DMS153 (cell line): Measurements from ENCODE around the gene GBP1.
A peak's percentile ranks its signal among the peaks of the same experiment; 100 is the strongest.
"Not testable (repeated sequence)": the region's sequence is repeated elsewhere in the genome, so short reads cannot be mapped to it uniquely, and the experiment has no call there.

Experiments used
- DNase-seq: peaks from one replicate; lab custom pipeline; 2025; lab: John Stamatoyannopoulos, UW

Gene GBP1, protein sequence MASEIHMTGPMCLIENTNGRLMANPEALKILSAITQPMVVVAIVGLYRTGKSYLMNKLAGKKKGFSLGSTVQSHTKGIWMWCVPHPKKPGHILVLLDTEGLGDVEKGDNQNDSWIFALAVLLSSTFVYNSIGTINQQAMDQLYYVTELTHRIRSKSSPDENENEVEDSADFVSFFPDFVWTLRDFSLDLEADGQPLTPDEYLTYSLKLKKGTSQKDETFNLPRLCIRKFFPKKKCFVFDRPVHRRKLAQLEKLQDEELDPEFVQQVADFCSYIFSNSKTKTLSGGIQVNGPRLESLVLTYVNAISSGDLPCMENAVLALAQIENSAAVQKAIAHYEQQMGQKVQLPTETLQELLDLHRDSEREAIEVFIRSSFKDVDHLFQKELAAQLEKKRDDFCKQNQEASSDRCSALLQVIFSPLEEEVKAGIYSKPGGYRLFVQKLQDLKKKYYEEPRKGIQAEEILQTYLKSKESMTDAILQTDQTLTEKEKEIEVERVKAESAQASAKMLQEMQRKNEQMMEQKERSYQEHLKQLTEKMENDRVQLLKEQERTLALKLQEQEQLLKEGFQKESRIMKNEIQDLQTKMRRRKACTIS

DNA sequence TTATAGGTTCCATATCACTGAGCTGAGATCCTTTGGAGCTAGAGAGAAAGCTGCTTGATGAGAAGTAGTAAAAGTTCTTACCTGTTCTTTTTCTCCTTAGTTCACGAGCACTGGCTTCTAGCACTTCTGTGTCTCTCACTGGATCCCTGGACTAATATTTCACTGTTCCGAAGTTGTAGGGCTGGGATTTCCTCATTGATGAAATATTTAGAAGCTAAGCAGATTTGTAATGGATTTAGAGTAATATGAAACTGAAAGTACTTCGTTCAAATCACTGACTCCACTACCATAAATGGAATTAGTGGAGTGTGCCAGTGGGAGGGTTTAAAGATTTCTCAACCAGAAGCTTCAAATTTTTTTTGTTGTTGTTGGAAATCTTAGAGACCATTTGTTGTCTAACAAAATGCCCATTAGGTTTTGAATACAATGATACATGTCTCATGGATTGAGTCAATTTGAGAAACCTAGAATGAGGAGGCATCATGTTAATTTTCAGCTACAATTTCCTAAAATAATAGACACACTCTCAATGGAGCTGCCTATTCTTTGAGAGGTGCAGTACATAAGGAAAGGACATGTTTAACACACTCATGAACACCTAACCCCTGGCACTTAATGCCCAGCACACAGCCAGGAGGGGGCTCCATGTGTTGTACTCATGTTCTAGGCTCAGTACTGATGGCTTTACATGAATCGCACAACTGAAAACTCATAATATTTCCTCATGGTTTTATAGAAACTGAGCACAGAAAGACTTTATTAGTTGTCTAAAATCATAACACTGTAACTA lies at the start of gene GBP1:
Gene GBP1, minus strand, starts transcription at position 130 of the 790 bp plus-strand sequence. CDS start 1,974 bp downstream, outside the sequence.
- no peak for DNase-seq

DNA sequence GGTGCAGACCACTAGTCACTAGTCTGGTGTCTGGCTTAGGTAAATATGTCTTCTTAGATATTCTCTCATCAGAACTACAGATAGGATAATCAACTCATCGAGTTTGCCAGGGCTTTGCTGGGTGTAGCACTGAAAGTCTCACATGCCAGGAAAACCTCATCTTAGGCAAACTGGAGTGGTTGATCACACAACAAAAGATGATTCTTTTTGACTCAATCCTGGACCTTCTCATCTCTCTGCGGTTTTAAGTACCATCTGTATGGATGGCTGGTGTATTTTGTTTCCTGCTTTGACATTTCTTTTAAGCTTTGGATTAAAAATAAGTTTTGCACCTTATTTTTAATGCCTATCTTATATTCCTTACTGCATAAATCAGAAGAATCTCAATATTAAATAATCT lies 49.7 kb upstream of the GBP1 start:
- DNase-seq = no peak

- no peak for DNase-seq
Measured at GRCh38 chr1:89112871-89113613, 48.0 kb upstream of the GBP1 start.

- no peak for DNase-seq
Measured at GRCh38 chr1:89104687-89105086, 39.7 kb upstream of the GBP1 start.

GRCh38 chr1:89104147-89104546 lies 39.1 kb upstream of the GBP1 start:
- no peak for DNase-seq

GRCh38 chr1:89102021-89102420 lies 37.0 kb upstream of the GBP1 start:
- DNase-seq = no peak

GRCh38 chr1:89100412-89100811 lies 35.4 kb upstream of the GBP1 start:
- DNase-seq = no peak

DNA sequence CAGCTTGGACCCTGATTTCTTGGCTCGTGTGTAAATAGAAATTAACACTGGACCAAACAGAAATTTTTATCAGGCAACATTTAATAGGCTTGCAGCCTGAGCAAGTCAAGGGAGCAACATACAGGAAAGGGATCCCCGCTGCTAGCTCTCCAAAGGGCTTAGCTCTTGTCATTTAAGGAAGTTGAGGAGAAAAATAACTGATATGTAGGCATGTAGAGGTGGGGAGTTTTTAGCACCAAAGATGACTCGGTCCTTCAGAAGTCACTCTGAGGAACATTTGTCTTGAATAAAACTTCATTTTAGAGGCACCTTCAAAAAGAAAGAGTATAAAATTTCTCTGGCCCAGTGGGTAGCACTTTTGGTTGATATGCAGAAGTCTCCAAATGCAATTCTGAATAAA lies 33.8 kb upstream of the GBP1 start:
- DNase-seq = no peak

DNA sequence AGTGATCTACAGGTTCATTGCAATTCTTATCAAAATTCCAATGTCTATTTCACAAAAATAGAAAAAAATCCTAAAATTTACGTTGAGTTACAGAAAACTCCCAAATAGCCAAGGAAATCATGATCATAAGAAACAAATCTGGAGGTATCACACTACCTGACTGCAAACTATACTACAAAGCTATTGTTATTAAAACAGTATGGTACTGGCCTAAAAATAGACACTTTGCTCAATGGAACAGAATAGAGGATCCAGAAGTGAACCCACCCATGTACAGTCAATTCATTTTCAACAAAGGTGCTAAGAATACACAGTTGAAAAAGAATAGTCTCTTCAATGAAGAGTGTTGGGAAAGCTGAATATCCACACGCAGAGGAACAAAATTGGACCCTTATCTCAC lies 30.7 kb upstream of the GBP1 start:
- DNase-seq = no peak

- DNase-seq = no peak
Measured at GRCh38 chr1:89089962-89090361, 25.0 kb upstream of the GBP1 start.

GRCh38 chr1:89088572-89088971 lies 23.6 kb upstream of the GBP1 start:
- DNase-seq = no peak

DNA sequence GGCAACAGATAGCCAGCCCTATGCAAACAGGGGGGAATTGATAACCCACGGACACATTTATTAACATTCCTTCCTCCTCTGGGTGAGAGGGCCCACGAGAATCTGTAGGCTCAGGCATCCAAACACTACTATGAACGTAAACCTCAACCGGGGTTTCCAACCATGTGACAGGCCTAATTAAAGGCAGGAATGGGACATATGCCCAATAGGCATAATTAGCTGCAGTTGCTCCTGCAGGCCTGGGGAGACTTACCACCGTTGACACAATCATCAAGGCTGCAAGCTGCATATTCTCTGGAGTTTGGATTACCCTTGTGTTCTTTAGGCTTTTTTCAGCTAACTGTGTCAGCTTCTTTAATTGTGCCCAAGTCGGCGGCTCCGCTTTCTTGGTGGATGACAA lies 22.2 kb upstream of the GBP1 start:
- DNase-seq = no peak

- peak; percentile 30 for DNase-seq
Measured at GRCh38 chr1:89085781-89086180, 20.8 kb upstream of the GBP1 start.

DNA sequence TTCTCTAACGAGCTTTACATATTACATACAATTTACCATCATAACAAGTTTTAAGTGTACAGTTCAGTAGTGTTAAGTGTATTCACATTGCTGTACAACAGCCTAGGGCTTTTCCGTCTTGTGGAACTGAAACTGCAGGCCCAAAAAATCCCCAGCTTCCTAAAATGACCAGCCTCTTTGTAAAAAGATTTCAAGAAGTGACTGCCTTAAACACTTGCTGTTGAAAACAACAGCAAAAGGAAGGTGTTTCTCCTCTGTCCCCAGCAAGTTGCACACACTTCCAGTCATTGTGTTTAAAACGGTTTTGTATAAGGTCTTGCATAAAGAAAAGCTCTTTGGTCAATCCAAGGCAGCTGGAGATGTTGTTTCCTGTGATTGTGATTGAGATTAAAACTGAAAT lies 16.0 kb upstream of the GBP1 start:
- DNase-seq = no peak

GRCh38 chr1:89080068-89080467 lies 15.1 kb upstream of the GBP1 start:
- DNase-seq = not testable (repeated sequence)

- DNase-seq = not testable (repeated sequence)
Measured at GRCh38 chr1:89072466-89073065, 7.6 kb upstream of the GBP1 start.

DNA sequence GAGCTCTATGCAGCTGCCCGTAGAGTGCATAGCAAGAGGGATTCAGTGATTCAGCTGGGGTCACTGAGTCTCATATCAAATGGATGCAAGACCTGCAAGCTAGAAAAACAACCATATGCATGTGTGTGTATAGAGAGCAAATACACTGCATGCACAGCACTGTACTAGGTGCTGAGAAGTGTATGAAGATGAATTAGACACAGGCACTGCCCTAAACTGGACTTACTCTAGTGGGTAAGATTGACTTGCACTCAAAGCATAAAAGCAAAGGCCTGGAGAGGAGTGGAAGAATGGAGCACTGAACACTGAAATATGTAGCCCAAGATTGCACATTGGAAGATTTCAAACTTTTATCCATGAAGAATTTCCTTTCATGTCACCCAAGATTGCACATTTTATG lies 5.5 kb upstream of the GBP1 start:
- no peak for DNase-seq

DNA sequence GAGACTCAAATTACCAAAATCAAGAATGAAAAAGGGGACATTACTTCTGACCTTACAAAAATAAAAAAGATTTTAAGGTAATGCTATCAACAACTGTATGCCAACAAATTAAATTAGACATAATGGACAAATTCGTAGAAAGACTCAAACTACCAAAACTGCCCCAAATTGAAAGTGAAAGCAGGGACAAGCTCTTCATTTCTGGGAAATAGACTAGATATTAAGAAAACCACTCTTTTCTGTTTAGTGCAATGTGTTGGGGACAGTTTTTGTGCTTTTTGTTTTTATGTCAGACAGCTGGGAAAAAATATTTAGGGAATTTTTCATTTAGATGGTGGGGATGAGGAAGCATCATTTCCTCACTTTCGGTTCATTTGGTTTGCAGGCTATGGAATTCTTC lies 4.9 kb upstream of the GBP1 start:
- no peak for DNase-seq

DNA sequence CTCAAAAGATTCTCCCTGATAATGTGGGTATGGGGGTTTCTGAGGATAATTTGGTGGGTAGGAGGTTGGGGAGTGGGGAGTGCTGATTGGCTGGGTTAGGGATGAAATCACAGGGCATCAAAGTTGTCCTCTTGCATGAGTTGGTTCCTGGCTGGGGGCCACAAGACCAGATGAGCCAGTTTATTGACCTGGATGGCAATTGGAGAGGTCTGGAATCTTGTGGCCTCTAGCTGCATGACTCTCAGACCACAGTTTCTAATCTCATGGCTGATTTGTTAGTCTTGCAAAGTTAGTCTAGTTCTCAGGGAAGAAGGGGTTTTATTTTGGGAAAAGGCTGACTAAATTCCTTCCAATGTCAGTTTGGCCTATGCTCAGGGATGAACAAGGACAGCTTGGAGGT lies 3.3 kb upstream of the GBP1 start:
- DNase-seq = no peak

GRCh38 chr1:89064632-89065031 lies 376 bp downstream of the GBP1 start:
- DNase-seq = no peak

- no peak for DNase-seq
Measured at GRCh38 chr1:89063094-89063493, 1.9 kb downstream of the GBP1 start.

DNA sequence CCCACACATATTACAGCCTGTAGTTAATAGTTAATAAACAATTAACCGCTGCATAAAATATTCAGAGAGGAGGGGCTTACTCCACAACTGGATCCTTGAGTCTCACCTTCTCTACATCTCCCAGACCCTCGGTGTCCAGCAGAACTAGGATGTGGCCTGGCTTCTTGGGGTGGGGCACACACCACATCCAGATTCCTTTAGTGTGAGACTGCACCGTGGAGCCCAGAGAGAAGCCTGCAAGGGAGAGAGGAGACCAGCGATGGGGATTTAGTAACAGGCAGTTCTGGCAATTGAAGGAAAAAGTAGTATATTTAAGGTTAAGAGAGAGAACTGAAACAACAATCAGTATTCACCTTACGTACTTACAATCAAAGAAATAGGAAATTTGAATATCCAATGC lies 4.9 kb downstream of the GBP1 start:
- no peak for DNase-seq
